Ovary (tissue), 3 donors: Measurements from ENCODE around the gene POLK.

Experiments used
- CTCF ChIP-seq, 3 donors: fragments of 450-650 bp in 2 of 3; fragments of 200-600 bp in 1 of 3; IDR thresholded peaks; one replicate each; pipeline versions ENCODE4 v1.5.1 to v1.8.0; 2016 to 2022; ENCODE audit warnings: antibody characterized with exemption in 3 of 3, mild to moderate bottlenecking in 1 of 3
- EP300 ChIP-seq: sonication (generic); formaldehyde crosslinking; IDR thresholded peaks from one replicate; pipeline ENCODE4 v1.6.1; 2017; ENCODE audit warnings: antibody characterized with exemption
- POLR2A ChIP-seq: fragments of 450-650 bp; IDR thresholded peaks from one replicate; pipeline ENCODE4 v1.6.1; 2017; ENCODE audit warnings: antibody characterized with exemption, mild to moderate bottlenecking, moderate library complexity
- donor health status: DM: no; HTN: no; CAD: no.

GRCh38 chr5:75588666-75589065, 77.0 kb downstream of the POLK start:
- TF ChIP-seq CTCF (IDR thresholded peaks at IDR 0.05) (no peak), POLR2A (no peak), EP300 (no peak)
